ENCODE results near the gene KPNA5. TPM values are rescaled to one million over a fixed set of nuclear protein-coding genes. Genes with fewer than 3 reads are reported as not detected.

Gene KPNA5
- total and polyA plus RNA-seq, 9 of the 15 experiments (the other 6 are each of a cell fraction or from before 2014, with no cell fraction given): 3.2 to 10.3 (median 6.5) TPM

DNA sequence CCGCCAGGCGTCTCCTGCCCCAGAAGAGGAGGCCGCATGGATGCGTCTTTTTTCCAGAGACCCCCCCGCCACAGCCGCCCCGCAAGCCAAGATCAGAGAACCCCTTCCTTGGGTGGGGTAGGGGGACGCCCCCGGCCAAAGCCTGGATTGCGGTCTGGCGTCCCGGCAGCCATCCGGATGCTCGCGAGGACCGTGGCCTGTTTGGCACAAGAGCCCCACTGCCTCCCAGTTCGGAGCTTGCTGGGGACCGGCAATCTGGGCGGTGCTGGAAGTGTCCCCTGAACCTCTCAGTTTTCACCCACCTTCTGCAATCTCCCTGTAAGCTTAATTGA lies 83.6 kb downstream of the KPNA5 start (continued):
- TF ChIP-seq, protein P1, sequence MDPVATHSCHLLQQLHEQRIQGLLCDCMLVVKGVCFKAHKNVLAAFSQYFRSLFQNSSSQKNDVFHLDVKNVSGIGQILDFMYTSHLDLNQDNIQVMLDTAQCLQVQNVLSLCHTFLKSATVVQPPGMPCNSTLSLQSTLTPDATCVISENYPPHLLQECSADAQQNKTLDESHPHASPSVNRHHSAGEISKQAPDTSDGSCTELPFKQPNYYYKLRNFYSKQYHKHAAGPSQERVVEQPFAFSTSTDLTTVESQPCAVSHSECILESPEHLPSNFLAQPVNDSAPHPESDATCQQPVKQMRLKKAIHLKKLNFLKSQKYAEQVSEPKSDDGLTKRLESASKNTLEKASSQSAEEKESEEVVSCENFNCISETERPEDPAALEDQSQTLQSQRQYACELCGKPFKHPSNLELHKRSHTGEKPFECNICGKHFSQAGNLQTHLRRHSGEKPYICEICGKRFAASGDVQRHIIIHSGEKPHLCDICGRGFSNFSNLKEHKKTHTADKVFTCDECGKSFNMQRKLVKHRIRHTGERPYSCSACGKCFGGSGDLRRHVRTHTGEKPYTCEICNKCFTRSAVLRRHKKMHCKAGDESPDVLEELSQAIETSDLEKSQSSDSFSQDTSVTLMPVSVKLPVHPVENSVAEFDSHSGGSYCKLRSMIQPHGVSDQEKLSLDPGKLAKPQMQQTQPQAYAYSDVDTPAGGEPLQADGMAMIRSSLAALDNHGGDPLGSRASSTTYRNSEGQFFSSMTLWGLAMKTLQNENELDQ (CRISPR knock-in tag; IDR thresholded peaks at IDR 0.05; ENCODE audit: borderline replicate concordance): no peak
- TF ChIP-seq GATA2 (CRISPR knock-in tag; IDR thresholded peaks at IDR 0.05) (no peak), HNRNPLL (IDR thresholded peaks at IDR 0.05; ENCODE audit: low read depth, low read length, poor library complexity, severe bottlenecking) (no peak)

DNA sequence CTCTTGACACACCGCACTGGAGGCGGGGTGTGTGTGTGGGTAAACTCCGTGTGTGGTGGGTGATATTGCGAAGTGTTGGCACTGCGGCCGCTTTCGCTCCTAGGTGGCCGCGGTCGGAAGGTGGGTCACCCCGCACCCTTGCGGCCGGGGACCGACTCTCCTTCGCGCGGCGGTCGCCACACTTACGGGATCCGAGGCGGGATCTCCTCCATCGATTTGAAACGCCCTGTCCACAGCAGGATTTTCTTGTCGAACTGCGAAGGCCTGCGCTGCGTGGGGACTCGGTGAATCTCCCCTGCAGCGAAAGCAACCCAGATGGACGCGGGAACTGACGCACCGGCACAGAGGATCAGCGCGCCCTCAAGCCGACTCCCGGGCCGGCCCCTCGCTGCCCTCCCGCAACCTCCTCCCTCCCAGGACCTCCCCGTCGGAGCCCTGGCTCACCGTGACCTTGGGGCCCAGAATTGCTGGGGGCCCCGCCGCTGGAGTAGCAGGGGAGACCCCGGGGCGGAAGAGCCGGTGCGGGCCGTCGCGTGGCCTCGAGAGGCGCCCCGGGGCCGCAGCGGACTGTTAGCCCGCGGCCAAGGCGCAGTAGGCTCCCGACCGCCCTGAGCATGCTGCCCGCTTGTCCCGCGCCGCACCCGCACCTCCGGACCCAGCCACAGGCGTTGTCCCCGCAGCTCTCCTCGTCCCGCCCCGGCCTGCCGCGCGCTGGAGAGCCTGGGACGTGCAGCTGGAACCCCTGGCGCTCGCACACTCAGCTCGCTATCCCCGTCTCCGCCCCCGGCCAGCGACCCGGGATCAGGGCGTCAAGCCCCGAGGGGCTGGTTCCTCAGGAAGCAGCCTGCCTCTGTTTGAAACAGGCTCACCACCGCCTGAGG lies 84.2 kb downstream of the KPNA5 start, which contains the start of gene FAM162B:
FAM162B (minus strand) TSS at position 759 of the 881 bp plus-strand sequence; CDS start at position 616, 143 bp downstream.
- no peak for TF ChIP-seq GATAD2B (IDR thresholded peaks at IDR 0.05; ENCODE audit: borderline replicate concordance)
- TF ChIP-seq, protein P2, sequence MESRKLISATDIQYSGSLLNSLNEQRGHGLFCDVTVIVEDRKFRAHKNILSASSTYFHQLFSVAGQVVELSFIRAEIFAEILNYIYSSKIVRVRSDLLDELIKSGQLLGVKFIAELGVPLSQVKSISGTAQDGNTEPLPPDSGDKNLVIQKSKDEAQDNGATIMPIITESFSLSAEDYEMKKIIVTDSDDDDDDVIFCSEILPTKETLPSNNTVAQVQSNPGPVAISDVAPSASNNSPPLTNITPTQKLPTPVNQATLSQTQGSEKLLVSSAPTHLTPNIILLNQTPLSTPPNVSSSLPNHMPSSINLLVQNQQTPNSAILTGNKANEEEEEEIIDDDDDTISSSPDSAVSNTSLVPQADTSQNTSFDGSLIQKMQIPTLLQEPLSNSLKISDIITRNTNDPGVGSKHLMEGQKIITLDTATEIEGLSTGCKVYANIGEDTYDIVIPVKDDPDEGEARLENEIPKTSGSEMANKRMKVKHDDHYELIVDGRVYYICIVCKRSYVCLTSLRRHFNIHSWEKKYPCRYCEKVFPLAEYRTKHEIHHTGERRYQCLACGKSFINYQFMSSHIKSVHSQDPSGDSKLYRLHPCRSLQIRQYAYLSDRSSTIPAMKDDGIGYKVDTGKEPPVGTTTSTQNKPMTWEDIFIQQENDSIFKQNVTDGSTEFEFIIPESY (CRISPR knock-in tag; IDR thresholded peaks at IDR 0.05): peak; percentile 48
- intact Hi-C loops (cut with micrococcal nuclease) (no loop called here), in situ Hi-C loops (cut with MboI) (no loop called here)
- H3K4me3 ChIP-seq: no peak within 1 kb of the TSS
- no peak for DNase-seq (ENCODE audit: extremely low read depth in 1 of 4, low spot score in 3 of 4)
- H3K27me3 ChIP-seq (ENCODE audit: control insufficient read depth in 2 of 2, insufficient read depth in 2 of 2, low read length in 2 of 2): no peaks in the 10 kb centered on the region
- ATAC-seq: no peak
- no peak for FAIRE-seq
- BruUV-seq (replicated peaks): no TSS peak
- ChIA-PET POLR2A (no interaction called here), CTCF (ENCODE audit: low intra/inter-chr PET ratio) (no interaction called here)
- H3K9me1 ChIP-seq (ENCODE audit: control insufficient read depth, insufficient read depth, low read length): no peaks in the 10 kb centered on the region
- no peak within 1 kb of the TSS for H3K4me2 ChIP-seq (ENCODE audit: insufficient read depth, low read length)
- H2AFZ ChIP-seq (ENCODE audit: low read depth, low read length): no peak within 1 kb of the TSS
- no peaks in the 10 kb centered on the region for H3K79me2 ChIP-seq (ENCODE audit: control insufficient read depth, insufficient read depth, low read length)
- H3K27ac ChIP-seq (ENCODE audit: extremely low read depth, low read depth, low read length): no peak within 1 kb of the TSS
- H3K9ac ChIP-seq (ENCODE audit: insufficient read depth in 1 of 2, low read depth in 2 of 2, low read length in 2 of 2): no peak within 1 kb of the TSS
- WGBS (ENCODE audit: insufficient coverage, low coverage, missing lambda C conversion rate): 82% methylated on average over 47 of the region's 89 CpGs
- H4K20me1 ChIP-seq (replicated peaks; ENCODE audit: control insufficient read depth, insufficient read depth, low read length): no peaks in the 10 kb centered on the region
- H3K9me3 ChIP-seq (replicated peaks; ENCODE audit: control insufficient read depth, insufficient read depth, low read depth, low read length): no peaks in the 10 kb centered on the region
- peaks cover 0 to 4% of the 10 kb centered on the region in 2 experiments; a peak in 1 of 5 replicates for H3K4me1 ChIP-seq (replicated peaks in 1 of 2; ENCODE audit: control insufficient read depth in 2 of 2, insufficient read depth in 2 of 2, low read length in 2 of 2)
- no peaks in the 10 kb centered on the region for H3K36me3 ChIP-seq (ENCODE audit: control insufficient read depth, insufficient read depth, low read length)
